Bronchial epithelial cell (primary cell): ENCODE results near the gene OPCML. TPM values are rescaled to one million over a fixed set of nuclear protein-coding genes. Genes with fewer than 3 reads are reported as not detected.

Source experiments
- DNase-seq: peaks from one replicate; pipeline ENCODE4 v3.0.0-alpha.2; 2010; ENCODE audit warnings: low read depth
- FAIRE-seq: peaks from 2 replicates; lab custom pipeline; 2011; peaks lifted over from hg19 to GRCh38; lab: Jason Lieb, UNC
- H3K27me3 ChIP-seq: 2 replicates; pipeline ENCODE4 v1.5.1; 2011; ENCODE audit warnings: low read length; ENCODE audit not compliant: control insufficient read depth, insufficient read depth
- H3K36me3 ChIP-seq: 2 replicates; pipeline ENCODE4 v1.5.1; 2011; ENCODE audit warnings: low read length; ENCODE audit not compliant: control insufficient read depth, insufficient read depth
- H3K4me3 ChIP-seq: 2 replicates; pipeline ENCODE4 v1.5.1; 2011; ENCODE audit warnings: mild to moderate bottlenecking, low read depth, low read length, control low read depth
- total RNA-seq: library from RNA; depleted of rRNA; stranded (reverse); fragments of >200 nt; gene quantifications from 2 replicates; pipeline ENCODE4 v1.2.1, GENCODE V29; 2014
- TF ChIP-seq, protein P1 (sequence below): IDR thresholded peaks from 2 replicates; pipeline ENCODE4 v1.5.1; 2011; ENCODE audit warnings: mild to moderate bottlenecking, moderate library complexity, low read length, control low read depth, inconsistent platforms; ENCODE audit not compliant: insufficient read depth, severe bottlenecking

The OPCML gene
- total RNA-seq, 1 donor from 2014 or later = not detected

GRCh38 chr11:133501643-133502539 lies 30.4 kb downstream of the OPCML start:
- no peak for FAIRE-seq
- Histone ChIP-seq H3K4me3 (no peak overlapping the region), H3K27me3 (no peaks in the 10 kb centered on the region), H3K36me3 (no peaks in the 10 kb centered on the region)
- TF ChIP-seq, protein P1, sequence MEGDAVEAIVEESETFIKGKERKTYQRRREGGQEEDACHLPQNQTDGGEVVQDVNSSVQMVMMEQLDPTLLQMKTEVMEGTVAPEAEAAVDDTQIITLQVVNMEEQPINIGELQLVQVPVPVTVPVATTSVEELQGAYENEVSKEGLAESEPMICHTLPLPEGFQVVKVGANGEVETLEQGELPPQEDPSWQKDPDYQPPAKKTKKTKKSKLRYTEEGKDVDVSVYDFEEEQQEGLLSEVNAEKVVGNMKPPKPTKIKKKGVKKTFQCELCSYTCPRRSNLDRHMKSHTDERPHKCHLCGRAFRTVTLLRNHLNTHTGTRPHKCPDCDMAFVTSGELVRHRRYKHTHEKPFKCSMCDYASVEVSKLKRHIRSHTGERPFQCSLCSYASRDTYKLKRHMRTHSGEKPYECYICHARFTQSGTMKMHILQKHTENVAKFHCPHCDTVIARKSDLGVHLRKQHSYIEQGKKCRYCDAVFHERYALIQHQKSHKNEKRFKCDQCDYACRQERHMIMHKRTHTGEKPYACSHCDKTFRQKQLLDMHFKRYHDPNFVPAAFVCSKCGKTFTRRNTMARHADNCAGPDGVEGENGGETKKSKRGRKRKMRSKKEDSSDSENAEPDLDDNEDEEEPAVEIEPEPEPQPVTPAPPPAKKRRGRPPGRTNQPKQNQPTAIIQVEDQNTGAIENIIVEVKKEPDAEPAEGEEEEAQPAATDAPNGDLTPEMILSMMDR = no peak
- DNase-seq = no peak

DNA sequence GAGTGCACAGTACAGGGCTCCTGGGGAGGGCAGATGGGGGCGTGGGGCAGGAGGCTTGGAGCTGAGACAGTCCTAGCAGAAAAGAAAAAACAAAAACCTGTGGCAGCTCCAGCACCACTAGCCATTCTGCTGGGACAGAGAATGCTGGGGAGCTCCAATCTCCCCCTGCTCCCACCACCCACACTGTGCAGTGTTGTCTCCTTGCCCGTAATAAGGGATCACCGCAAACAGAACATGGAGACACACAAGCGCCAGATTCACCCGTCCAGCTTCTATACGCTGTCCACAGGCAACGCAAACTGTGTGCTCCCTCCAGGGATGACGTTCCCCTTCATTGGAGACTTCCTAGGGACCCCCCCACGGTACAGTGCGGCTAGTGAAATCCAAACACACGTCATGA lies 31.4 kb downstream of the OPCML start:
- TF ChIP-seq, protein P1 = no peak
- H3K36me3 ChIP-seq = no peaks in the 10 kb centered on the region
- no peak overlapping the region for H3K4me3 ChIP-seq
- H3K27me3 ChIP-seq = no peaks in the 10 kb centered on the region
- DNase-seq = no peak
- FAIRE-seq = no peak

GRCh38 chr11:133500435-133500834 lies 31.9 kb downstream of the OPCML start:
- TF ChIP-seq, protein P1 = no peak
- FAIRE-seq (no peak), DNase-seq (no peak)
- H3K36me3 ChIP-seq = no peaks in the 10 kb centered on the region
- H3K4me3 ChIP-seq = no peak overlapping the region
- no peaks in the 10 kb centered on the region for H3K27me3 ChIP-seq

DNA sequence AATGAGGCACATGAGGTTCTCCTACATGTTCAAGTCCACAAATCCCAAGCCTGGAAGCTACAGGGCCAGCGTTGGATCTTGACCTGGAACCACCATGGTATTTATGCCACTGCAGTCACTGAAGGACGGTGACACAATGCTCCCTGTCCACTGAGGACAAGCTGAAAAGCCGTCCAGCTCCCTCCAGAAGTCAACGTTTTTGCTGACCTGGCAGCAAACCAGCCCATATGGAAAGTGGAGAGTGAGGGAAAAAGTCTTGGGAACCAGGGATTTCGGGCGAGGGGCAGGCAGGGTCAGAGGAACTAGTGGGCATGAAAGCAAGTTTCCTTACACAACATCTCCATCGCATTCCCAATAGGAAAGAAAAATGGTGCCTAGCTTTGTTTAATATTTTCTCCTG lies 33.3 kb downstream of the OPCML start:
- no peaks in the 10 kb centered on the region for H3K27me3 ChIP-seq
- H3K36me3 ChIP-seq = no peaks in the 10 kb centered on the region
- TF ChIP-seq, protein P1 = no peak
- FAIRE-seq (no peak), DNase-seq (no peak)
- H3K4me3 ChIP-seq = no peak overlapping the region

GRCh38 chr11:133497477-133498140 lies 34.7 kb downstream of the OPCML start:
- FAIRE-seq = no peak
- no peaks in the 10 kb centered on the region for H3K36me3 ChIP-seq
- TF ChIP-seq, protein P1 = no peak

More at GRCh38 chr11:133497477-133498140, 34.7 kb downstream of the OPCML start:
- Histone ChIP-seq H3K4me3 (no peak overlapping the region), H3K27me3 (no peaks in the 10 kb centered on the region)
- no peak for DNase-seq
